PFSK-1 (cell line): ENCODE data around the gene AIG1.

Experiments used
- FOXP2 ChIP-seq: optimal IDR thresholded peaks from 2 replicates; pipeline ENCODE3; 2011; ENCODE audit warnings: borderline replicate concordance, control low read depth, inconsistent platforms; ENCODE audit not compliant: insufficient read depth; ENCODE audit errors: extremely low read length, extremely low read depth
- POLR2AphosphoS5 ChIP-seq: IDR thresholded peaks from 2 replicates; pipeline ENCODE4 v1.6.1; 2012; ENCODE audit warnings: low read depth, mild to moderate bottlenecking, control low read depth, low read length, moderate library complexity
- SIN3A ChIP-seq: IDR thresholded peaks from 2 replicates; pipeline ENCODE4 v1.6.1; 2012; ENCODE audit warnings: mild to moderate bottlenecking, low read length, moderate library complexity, borderline replicate concordance; ENCODE audit not compliant: insufficient read depth
- TAF1 ChIP-seq: IDR thresholded peaks from 2 replicates; pipeline ENCODE4 v1.6.1; 2012; ENCODE audit warnings: low read length, control low read depth, borderline replicate concordance; ENCODE audit not compliant: insufficient read depth
- TF ChIP-seq, protein P1 (sequence below), 2 experiments: IDR thresholded peaks; 2 replicates each; pipeline versions ENCODE4 v1.6.1 to v1.8.0; 2011 to 2012; ENCODE audit warnings: low read depth in 2 of 2, low read length in 2 of 2, control low read depth in 1 of 2, inconsistent platforms in 1 of 2, mild to moderate bottlenecking in 1 of 2, moderate library complexity in 1 of 2; ENCODE audit not compliant: insufficient read depth in 1 of 2

AIG1 gene

GRCh38 chr6:143155681-143156080 lies 95.0 kb downstream of the AIG1 start:
- TF ChIP-seq, protein P1, sequence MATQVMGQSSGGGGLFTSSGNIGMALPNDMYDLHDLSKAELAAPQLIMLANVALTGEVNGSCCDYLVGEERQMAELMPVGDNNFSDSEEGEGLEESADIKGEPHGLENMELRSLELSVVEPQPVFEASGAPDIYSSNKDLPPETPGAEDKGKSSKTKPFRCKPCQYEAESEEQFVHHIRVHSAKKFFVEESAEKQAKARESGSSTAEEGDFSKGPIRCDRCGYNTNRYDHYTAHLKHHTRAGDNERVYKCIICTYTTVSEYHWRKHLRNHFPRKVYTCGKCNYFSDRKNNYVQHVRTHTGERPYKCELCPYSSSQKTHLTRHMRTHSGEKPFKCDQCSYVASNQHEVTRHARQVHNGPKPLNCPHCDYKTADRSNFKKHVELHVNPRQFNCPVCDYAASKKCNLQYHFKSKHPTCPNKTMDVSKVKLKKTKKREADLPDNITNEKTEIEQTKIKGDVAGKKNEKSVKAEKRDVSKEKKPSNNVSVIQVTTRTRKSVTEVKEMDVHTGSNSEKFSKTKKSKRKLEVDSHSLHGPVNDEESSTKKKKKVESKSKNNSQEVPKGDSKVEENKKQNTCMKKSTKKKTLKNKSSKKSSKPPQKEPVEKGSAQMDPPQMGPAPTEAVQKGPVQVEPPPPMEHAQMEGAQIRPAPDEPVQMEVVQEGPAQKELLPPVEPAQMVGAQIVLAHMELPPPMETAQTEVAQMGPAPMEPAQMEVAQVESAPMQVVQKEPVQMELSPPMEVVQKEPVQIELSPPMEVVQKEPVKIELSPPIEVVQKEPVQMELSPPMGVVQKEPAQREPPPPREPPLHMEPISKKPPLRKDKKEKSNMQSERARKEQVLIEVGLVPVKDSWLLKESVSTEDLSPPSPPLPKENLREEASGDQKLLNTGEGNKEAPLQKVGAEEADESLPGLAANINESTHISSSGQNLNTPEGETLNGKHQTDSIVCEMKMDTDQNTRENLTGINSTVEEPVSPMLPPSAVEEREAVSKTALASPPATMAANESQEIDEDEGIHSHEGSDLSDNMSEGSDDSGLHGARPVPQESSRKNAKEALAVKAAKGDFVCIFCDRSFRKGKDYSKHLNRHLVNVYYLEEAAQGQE (IDR thresholded peaks at IDR 0.05; ENCODE audit: insufficient read depth in 1 of 2, low read depth in 2 of 2, low read length in 2 of 2): no peak
- TF ChIP-seq POLR2AphosphoS5 (no peak), TAF1 (no peak), SIN3A (no peak), FOXP2 (no peak)

- TF ChIP-seq FOXP2 (no peak), POLR2AphosphoS5 (no peak), SIN3A (no peak), TAF1 (no peak)
- TF ChIP-seq, protein P1 (IDR thresholded peaks at IDR 0.05; ENCODE audit: insufficient read depth in 1 of 2, low read depth in 2 of 2, low read length in 2 of 2): no peak
These were observed 96.4 kb downstream of the AIG1 start for GRCh38 chr6:143157131-143157530.

DNA sequence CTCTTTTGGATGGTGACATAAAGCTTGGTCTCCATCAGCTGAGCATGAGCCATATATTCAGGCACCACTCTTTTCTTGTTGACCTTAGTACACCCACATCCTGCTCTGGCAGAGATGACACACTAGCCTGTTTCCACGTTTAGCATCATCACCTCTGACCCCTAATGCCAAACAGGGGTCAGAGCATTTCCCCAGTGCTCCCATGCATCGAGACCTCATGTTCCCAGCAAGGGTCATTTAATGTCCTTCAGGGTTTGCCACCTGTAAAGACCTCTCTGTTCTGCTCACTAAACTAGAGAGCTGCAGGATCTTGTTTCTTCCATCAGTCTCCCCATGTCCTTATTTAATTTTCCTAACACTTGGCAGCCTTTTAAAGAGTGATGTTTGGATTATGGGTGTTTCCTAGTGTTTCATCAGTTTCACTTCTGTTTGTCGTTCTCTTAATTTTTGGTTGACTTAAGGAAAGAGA lies 97.5 kb downstream of the AIG1 start:
- TF ChIP-seq TAF1 (no peak), FOXP2 (no peak), POLR2AphosphoS5 (no peak), SIN3A (no peak)
- TF ChIP-seq, protein P1 (IDR thresholded peaks at IDR 0.05; ENCODE audit: insufficient read depth in 1 of 2, low read depth in 2 of 2, low read length in 2 of 2): no peak

GRCh38 chr6:143159001-143159400 lies 98.3 kb downstream of the AIG1 start:
- TF ChIP-seq FOXP2 (no peak), SIN3A (no peak), TAF1 (no peak), POLR2AphosphoS5 (no peak)
- TF ChIP-seq, protein P1 (IDR thresholded peaks at IDR 0.05; ENCODE audit: insufficient read depth in 1 of 2, low read depth in 2 of 2, low read length in 2 of 2): no peak

DNA sequence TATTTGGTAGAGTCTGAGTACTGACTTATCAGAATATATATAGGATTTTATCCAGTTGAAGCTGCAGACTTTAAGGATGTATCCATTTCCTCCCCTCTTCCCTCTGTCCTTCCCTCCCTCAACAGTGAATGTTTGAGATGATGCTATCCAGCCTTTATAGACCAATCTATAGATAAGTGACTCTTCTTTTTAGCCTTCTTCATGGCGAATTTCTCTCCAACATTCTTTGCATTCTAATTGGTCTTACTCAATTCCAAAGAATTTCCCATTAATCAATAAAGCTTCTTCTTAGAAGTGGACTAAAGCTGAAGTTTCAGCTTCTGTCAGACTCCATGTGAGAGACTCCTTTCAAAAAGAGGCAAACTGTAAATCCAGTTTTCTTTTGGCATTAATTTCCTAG lies 99.3 kb downstream of the AIG1 start:
- TF ChIP-seq TAF1: no peak
- TF ChIP-seq FOXP2: no peak
- no peak for TF ChIP-seq SIN3A
- no peak for TF ChIP-seq POLR2AphosphoS5
- TF ChIP-seq, protein P1 (IDR thresholded peaks at IDR 0.05; ENCODE audit: insufficient read depth in 1 of 2, low read depth in 2 of 2, low read length in 2 of 2): no peak
